ENCODE data around the gene WTAP. TPM values are rescaled to one million over a fixed set of nuclear protein-coding genes. Genes with fewer than 3 reads are reported as not detected.
A peak's percentile ranks its signal among the peaks of the same experiment; 100 is the strongest.
"Not testable (repeated sequence)": the region's sequence is repeated elsewhere in the genome, so short reads cannot be mapped to it uniquely, and the experiment has no call there.

WTAP gene
- total and polyA plus RNA-seq, 4 donors = 21.0 to 43.8 (median 36.5) TPM

- Histone ChIP-seq H3K27ac (ENCODE audit: low read depth in 1 of 2, low read length in 2 of 2) (peak overlapping the region; percentile 81 to 92), H3K36me3 (ENCODE audit: control insufficient read depth in 4 of 4, insufficient read depth in 3 of 4, low read depth in 1 of 4, low read length in 3 of 4) (peaks cover 0 to 3% (median 0%) of the 10 kb centered on the region in 4 donors), H3K9me3 (ENCODE audit: control insufficient read depth in 4 of 4, low read length in 3 of 4) (no peaks in the 10 kb centered on the region), H3K4me3 (ENCODE audit: low read depth in 1 of 3, low read length in 3 of 3) (no peak overlapping the region), H3K4me1 (ENCODE audit: control insufficient read depth in 4 of 4, insufficient read depth in 4 of 4, low read length in 3 of 4) (peaks cover 0 to 6% (median 1%) of the 10 kb centered on the region in 4 donors), H3K27me3 (ENCODE audit: control insufficient read depth in 4 of 4, insufficient read depth in 4 of 4, low read length in 3 of 4) (no peaks in the 10 kb centered on the region), H3K9ac (ENCODE audit: low read depth in 1 of 2, low read length in 2 of 2) (peak overlapping the region; percentile 22 to 23)
- TF ChIP-seq TAF1 (conservative IDR thresholded peaks at IDR 0.05) = no peak
- peak; percentile 27 to 53 for TF ChIP-seq HNF4A (conservative IDR thresholded peaks at IDR 0.05)
- TF ChIP-seq, protein P1, sequence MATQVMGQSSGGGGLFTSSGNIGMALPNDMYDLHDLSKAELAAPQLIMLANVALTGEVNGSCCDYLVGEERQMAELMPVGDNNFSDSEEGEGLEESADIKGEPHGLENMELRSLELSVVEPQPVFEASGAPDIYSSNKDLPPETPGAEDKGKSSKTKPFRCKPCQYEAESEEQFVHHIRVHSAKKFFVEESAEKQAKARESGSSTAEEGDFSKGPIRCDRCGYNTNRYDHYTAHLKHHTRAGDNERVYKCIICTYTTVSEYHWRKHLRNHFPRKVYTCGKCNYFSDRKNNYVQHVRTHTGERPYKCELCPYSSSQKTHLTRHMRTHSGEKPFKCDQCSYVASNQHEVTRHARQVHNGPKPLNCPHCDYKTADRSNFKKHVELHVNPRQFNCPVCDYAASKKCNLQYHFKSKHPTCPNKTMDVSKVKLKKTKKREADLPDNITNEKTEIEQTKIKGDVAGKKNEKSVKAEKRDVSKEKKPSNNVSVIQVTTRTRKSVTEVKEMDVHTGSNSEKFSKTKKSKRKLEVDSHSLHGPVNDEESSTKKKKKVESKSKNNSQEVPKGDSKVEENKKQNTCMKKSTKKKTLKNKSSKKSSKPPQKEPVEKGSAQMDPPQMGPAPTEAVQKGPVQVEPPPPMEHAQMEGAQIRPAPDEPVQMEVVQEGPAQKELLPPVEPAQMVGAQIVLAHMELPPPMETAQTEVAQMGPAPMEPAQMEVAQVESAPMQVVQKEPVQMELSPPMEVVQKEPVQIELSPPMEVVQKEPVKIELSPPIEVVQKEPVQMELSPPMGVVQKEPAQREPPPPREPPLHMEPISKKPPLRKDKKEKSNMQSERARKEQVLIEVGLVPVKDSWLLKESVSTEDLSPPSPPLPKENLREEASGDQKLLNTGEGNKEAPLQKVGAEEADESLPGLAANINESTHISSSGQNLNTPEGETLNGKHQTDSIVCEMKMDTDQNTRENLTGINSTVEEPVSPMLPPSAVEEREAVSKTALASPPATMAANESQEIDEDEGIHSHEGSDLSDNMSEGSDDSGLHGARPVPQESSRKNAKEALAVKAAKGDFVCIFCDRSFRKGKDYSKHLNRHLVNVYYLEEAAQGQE (IDR thresholded peaks at IDR 0.05) = peak; percentile 28
- peak; percentile 85 for TF ChIP-seq ATF3 (IDR thresholded peaks at IDR 0.05)
- peak; percentile 96 to 99 for TF ChIP-seq JUND (IDR thresholded peaks at IDR 0.05)
- TF ChIP-seq FOXA1 (IDR thresholded peaks at IDR 0.05) = no peak
- peak; percentile 10 for TF ChIP-seq FOXA2 (IDR thresholded peaks at IDR 0.05)
- peak; percentile 49 for TF ChIP-seq ZBTB33 (IDR thresholded peaks at IDR 0.05)
- peak; percentile 36 for TF ChIP-seq YY1 (IDR thresholded peaks at IDR 0.05)
- peak in 1 of 2 donors; percentile 52 for TF ChIP-seq RXRA (IDR thresholded peaks at IDR 0.05)
- no peak for DNase-seq (ENCODE audit: low spot score)
- WGBS = 72% methylated on average over 7 of the region's 7 CpGs
These were observed 25.8 kb upstream of the WTAP start for GRCh38 chr6:159701413-159701999.

DNA sequence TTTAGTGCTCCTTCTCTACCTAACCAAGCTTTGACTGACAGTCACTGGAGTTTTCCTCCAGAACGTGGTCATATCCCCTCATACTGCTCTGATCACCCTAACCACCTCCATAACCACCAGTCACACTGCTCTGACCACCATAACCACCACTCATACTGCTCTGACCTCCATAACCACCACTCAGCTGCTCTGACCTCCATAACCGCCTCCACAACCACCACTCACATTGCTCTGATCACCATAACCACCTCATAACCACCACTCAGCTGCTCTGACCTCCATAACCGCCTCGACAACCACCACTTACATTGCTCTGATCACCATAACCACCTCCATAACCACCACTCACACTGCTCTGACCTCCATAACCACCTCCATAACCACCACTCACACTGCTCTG lies 16.7 kb upstream of the WTAP start:
- WGBS = 78% methylated on average over 4 of the region's 4 CpGs
- not testable (repeated sequence) for H3K36me3 ChIP-seq (ENCODE audit: control insufficient read depth in 4 of 4, insufficient read depth in 3 of 4, low read depth in 1 of 4, low read length in 3 of 4); H3K4me3 ChIP-seq (ENCODE audit: low read depth in 1 of 3, low read length in 3 of 3); H3K4me1 ChIP-seq (ENCODE audit: control insufficient read depth in 4 of 4, insufficient read depth in 4 of 4, low read length in 3 of 4); H3K9ac ChIP-seq (ENCODE audit: low read depth in 1 of 2, low read length in 2 of 2); DNase-seq (ENCODE audit: low spot score); H3K27me3 ChIP-seq (ENCODE audit: control insufficient read depth in 4 of 4, insufficient read depth in 4 of 4, low read length in 3 of 4); H3K9me3 ChIP-seq (ENCODE audit: control insufficient read depth in 4 of 4, low read length in 3 of 4); H3K27ac ChIP-seq (ENCODE audit: low read depth in 1 of 2, low read length in 2 of 2)

DNA sequence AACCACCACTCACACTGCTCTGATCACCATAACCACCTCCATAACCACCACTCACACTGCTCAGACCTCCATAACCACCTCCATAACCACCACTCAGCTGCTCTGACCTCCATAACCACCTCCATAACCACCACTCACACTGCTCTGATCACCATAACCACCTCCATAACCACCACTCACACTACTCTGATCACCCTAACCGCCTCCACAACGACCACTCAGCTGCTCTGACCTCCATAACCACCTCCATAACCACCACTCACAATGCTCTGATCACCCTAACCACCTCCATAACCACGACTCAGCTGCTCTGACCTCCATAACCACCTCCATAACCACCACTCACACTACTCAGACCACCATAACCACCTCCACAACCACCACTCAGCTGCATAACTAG lies 14.9 kb upstream of the WTAP start:
- H3K4me3 ChIP-seq (ENCODE audit: low read depth in 1 of 3, low read length in 3 of 3); H3K27ac ChIP-seq (ENCODE audit: low read depth in 1 of 2, low read length in 2 of 2); DNase-seq (ENCODE audit: low spot score); H3K27me3 ChIP-seq (ENCODE audit: control insufficient read depth in 4 of 4, insufficient read depth in 4 of 4, low read length in 3 of 4); H3K4me1 ChIP-seq (ENCODE audit: control insufficient read depth in 4 of 4, insufficient read depth in 4 of 4, low read length in 3 of 4); H3K9ac ChIP-seq (ENCODE audit: low read depth in 1 of 2, low read length in 2 of 2); H3K9me3 ChIP-seq (ENCODE audit: control insufficient read depth in 4 of 4, low read length in 3 of 4); H3K36me3 ChIP-seq (ENCODE audit: control insufficient read depth in 4 of 4, insufficient read depth in 3 of 4, low read depth in 1 of 4, low read length in 3 of 4): not testable (repeated sequence)
- WGBS = 87% methylated on average over 3 of the region's 3 CpGs

All from liver (tissue), 9 donors.